ENCODE measurements around the gene CORO1C.
"Not testable (repeated sequence)": the region's sequence is repeated elsewhere in the genome, so short reads cannot be mapped to it uniquely, and the experiment has no call there.

Gene CORO1C

DNA sequence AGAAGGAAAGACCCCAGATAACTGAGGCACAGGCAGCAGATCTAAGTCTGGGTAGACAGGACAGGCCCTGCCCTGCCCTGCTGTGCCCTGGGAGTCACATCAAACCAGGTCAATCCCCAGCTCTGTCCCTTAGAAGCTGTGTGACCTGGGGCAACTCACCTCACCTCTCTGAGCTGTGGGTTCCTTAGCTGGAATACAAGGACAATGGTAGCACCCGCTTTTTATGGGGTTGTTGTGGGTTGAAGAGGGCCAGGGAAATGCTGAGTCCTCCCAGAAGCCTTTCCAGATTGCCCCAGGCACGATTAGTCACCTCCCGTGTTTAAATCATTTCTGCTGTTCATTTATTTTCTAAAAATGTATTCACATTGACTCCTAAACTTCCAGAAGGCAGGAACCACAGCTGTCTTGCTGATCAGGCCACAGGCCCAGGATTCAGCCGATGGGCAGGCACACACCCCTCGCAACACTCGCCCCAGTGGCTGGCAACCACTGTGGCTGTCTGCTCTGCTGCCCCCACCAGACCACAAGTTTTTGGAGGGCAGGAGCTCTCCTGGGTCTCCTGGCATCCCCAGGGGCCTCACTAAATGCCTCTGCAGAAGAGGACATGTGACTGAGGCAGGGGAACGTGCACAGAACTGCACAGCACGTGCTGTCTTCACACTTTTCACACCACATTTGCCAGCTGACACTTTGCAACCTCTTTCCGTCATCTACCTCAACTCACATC, 100.7 kb downstream of the CORO1C start:
- Mint-ChIP-seq H3K4me1 (ENCODE audit: low read depth) (peaks cover 53% of the 10 kb centered on the region), H3K27me3 (ENCODE audit: low read depth) (no peaks in the 10 kb centered on the region), H3K4me3 (peak overlapping the region; percentile 100), H3K36me3 (ENCODE audit: low read depth) (peaks cover 49% of the 10 kb centered on the region), H3K27ac (peak overlapping the region; percentile 100), H3K9me3 (no peaks in the 10 kb centered on the region)

DNA sequence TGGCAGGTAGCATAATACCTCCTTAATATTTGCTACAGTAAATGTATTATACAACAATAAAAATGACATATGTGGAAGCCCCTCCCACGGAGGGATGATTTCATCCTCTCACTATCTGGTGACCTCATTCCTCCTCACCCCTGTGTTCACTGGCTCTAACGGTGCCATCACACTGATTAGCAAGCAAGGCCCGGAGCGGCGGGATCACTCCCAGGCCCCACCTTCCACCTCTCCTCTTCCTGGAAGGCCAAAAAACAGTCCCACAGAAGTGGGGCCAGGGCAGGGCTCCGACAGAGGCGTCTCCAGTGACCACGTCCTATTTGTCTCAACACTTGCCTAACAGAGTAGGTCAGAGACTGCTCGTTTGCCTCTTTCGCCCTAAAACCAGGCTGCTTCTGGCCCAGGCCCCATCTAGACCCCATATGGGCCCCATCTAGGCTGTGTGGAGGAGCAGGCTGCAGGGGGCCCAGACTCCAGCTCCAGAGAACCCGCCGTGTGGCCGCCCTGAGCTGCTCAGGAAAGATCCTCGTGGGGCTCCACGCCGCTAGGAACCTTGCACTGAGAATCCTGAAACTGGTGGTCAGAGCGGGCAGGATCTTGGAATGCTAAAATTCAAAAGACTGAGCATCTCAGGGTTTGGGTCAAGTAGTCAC, 101.4 kb downstream of the CORO1C start:
- H3K9me3 Mint-ChIP-seq: no peaks in the 10 kb centered on the region
- H3K4me3 Mint-ChIP-seq: peak overlapping the region; percentile 100
- H3K27me3 Mint-ChIP-seq (ENCODE audit: low read depth): no peaks in the 10 kb centered on the region
- H3K27ac Mint-ChIP-seq: peak overlapping the region; percentile 100
- peaks cover 56% of the 10 kb centered on the region for H3K36me3 Mint-ChIP-seq (ENCODE audit: low read depth)
- peaks cover 54% of the 10 kb centered on the region for H3K4me1 Mint-ChIP-seq (ENCODE audit: low read depth)

DNA sequence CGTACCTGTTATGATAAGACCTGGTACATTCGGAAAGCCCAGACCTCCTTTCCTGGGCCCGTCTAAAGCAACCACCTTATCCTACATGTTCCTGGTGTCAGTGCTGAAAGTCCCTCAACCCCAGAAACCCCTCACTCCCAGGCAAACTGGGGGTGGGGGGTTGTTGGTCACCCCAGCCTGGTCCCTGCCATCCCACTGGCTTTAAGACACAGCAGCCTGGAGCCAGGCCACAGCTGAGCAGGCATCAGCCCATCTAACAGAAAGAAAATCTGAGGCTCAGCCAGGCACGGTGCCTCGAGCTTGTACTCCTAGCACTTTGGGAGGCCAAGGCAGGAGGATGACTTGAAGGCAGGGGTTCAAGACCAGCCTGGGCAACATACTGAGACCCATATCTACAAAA, 102.2 kb downstream of the CORO1C start:
- H3K9me3 Mint-ChIP-seq: no peaks in the 10 kb centered on the region
- H3K4me1 Mint-ChIP-seq (ENCODE audit: low read depth): peaks cover 46% of the 10 kb centered on the region
- H3K27ac Mint-ChIP-seq: peak overlapping the region; percentile 100
- H3K4me3 Mint-ChIP-seq: peak overlapping the region; percentile 100
- no peaks in the 10 kb centered on the region for H3K27me3 Mint-ChIP-seq (ENCODE audit: low read depth)
- peaks cover 60% of the 10 kb centered on the region for H3K36me3 Mint-ChIP-seq (ENCODE audit: low read depth)

DNA sequence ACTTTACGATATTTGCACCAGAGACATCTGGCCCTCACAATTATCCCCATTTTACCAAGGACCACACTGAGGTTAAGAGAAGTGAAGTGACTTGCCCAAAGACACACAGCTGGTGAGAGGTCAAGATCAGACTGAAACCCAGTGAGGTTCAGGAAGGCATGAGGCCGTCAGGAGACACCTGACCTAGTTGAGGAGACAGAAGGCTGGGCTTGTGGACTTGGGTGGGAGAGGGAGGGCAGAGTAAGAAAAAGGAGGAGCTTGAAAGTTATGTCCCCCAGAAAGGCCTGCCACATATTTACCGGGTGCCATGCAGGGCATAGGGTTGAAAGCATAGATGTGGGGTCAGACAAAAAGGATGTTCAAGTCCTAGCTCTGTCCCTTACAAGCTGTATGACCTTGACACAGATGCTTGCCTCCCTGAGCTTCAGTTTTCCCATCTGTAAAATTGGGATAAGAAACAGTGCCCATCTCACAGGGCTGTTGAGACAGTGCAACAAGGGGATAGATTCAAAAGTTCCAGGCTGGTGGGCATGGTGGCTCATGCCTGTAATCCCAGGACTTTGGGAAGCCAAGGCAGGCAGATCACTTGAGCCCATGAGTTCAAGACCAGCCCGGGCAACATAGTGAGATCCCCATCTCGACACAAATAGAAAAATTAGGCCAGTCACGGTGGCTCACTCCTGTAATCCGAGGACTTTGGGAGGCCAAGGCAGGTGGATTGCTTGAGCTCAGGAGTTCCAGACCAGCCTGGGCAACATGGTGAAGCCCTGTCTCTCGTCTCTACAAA, 104.0 kb downstream of the CORO1C start:
- peaks cover 46% of the 10 kb centered on the region for H3K4me1 Mint-ChIP-seq (ENCODE audit: low read depth)
- H3K4me3 Mint-ChIP-seq: peak overlapping the region; percentile 44
- peak overlapping the region; percentile 54 for H3K27ac Mint-ChIP-seq
- peaks cover 65% of the 10 kb centered on the region for H3K36me3 Mint-ChIP-seq (ENCODE audit: low read depth)
- H3K9me3 Mint-ChIP-seq: no peaks in the 10 kb centered on the region
- no peaks in the 10 kb centered on the region for H3K27me3 Mint-ChIP-seq (ENCODE audit: low read depth)

DNA sequence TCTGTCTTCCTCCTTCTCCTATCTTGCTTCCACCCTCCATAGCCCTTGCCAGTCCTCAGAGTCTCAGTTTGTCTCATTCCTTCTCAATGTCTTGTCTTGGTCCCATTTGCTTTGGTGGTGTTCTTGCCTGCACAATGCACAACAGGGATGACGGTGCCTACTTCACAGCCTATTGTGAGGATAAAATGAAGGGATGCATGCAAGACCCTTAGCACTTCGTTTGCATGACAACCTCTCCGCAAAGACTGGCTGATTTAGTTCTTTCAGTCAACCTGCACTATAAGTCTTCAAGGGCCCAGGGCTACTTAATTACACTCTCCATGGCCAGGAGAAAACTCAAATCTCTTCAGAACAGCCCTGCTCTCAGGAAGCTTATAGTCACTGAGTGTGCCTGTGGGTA, 106.1 kb downstream of the CORO1C start:
- Mint-ChIP-seq H3K36me3 (ENCODE audit: low read depth) (peaks cover 68% of the 10 kb centered on the region), H3K9me3 (no peaks in the 10 kb centered on the region), H3K27ac (peak overlapping the region; percentile 11), H3K4me3 (no peak overlapping the region), H3K4me1 (ENCODE audit: low read depth) (peaks cover 41% of the 10 kb centered on the region), H3K27me3 (ENCODE audit: low read depth) (no peaks in the 10 kb centered on the region)

DNA sequence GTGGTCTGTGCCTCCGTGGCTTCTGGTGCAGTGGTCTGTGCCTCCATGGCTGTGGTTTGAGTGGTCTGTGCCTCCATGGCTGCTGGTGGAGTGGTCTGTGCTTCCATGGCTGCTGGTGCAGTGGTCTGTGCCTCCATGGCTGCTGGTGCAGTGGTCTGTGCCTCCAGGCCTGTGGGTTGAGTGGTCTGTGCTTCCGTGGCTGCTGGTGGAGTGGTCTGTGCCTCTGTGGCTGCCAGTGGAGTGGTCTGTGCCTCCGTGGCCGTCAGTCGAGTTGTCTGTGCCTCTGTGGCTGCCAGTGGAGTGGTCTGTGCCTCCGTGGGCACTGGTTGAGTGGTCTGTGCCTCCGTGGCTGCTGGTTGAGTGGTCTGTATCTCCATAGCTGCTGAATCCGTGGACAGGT, 107.7 kb downstream of the CORO1C start:
- Mint-ChIP-seq H3K4me3 (no peak overlapping the region), H3K27ac (no peak overlapping the region), H3K4me1 (ENCODE audit: low read depth) (peaks cover 48% of the 10 kb centered on the region), H3K9me3 (no peaks in the 10 kb centered on the region), H3K27me3 (ENCODE audit: low read depth) (no peaks in the 10 kb centered on the region), H3K36me3 (ENCODE audit: low read depth) (peaks cover 67% of the 10 kb centered on the region)

DNA sequence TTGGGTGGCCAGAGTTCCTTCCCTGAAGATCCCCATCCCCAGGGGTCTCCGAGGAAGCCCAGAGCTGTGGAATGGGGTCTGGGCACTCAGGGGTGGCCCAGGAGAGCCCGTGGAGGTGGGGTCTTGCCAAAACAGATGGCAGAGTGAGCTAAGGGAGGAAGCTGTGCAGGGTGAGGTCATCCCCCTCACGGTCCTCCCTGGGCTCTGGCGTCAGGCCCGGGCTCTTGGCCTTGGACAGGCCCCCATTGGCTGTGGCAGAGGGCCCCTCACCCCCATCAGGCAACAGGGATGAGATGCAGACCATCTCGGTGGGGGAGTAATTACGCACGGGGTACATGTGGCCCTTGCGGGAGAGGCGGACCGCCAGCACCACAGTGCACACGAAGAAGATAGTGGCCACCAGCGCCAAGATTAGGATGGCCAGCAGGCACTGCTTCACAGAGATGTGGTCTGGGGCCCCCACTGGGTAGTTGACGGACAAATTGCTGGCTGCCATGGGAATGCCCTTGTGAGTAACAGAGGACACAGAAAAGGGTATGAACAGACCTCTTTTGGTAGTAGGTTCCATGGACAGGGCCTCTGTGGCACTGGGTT, 108.3 kb downstream of the CORO1C start:
- Mint-ChIP-seq H3K4me1 (ENCODE audit: low read depth) (peaks cover 50% of the 10 kb centered on the region), H3K9me3 (no peaks in the 10 kb centered on the region), H3K4me3 (no peak overlapping the region), H3K27ac (no peak overlapping the region), H3K27me3 (ENCODE audit: low read depth) (no peaks in the 10 kb centered on the region), H3K36me3 (ENCODE audit: low read depth) (peaks cover 64% of the 10 kb centered on the region)

DNA sequence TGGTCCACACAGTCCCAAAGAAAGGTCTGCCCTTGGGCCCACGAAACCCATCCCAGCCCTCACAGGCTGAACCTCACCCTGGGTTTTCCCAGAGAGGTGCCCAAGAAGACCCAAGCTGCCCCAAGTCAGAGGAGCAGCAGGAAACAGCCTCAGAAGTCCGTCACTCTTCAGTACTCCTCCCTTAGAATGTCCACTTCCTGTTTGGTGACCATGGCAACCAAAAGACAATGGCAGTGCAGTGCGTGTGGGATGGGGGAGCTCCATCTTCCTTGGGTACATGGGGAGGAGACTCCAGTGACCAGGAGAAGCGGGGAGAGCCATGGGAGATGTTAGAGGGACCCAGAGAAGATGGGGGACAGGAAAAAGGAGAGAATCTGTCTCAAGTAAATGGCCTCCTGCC, 108.9 kb downstream of the CORO1C start:
- no peaks in the 10 kb centered on the region for H3K9me3 Mint-ChIP-seq
- H3K27ac Mint-ChIP-seq: peak overlapping the region; percentile 96
- H3K27me3 Mint-ChIP-seq (ENCODE audit: low read depth): no peaks in the 10 kb centered on the region
- H3K4me1 Mint-ChIP-seq (ENCODE audit: low read depth): peaks cover 52% of the 10 kb centered on the region
- peak overlapping the region; percentile 58 for H3K4me3 Mint-ChIP-seq
- peaks cover 65% of the 10 kb centered on the region for H3K36me3 Mint-ChIP-seq (ENCODE audit: low read depth)

DNA sequence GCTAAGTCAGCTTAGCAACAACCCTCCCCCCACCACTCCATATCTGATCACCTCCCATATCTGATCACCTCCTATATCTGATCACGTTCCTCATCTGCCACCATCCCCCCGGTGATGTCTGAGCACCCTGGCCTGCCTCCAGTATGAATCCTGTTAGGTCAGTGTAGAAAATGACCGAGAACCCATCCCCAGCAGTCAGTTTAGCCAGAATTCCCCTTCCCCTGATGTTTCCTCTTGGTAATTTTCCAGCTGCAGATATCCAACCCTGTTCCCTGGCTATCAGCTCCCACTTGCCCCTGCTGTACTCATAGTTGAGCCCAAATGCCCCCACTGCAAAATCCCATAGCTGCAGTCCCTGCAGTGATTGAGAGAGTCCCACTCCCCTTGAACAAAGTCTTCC, 110.2 kb downstream of the CORO1C start:
- peaks cover 74% of the 10 kb centered on the region for H3K36me3 Mint-ChIP-seq (ENCODE audit: low read depth)
- H3K9me3 Mint-ChIP-seq: peaks cover 10% of the 10 kb centered on the region
- H3K4me3 Mint-ChIP-seq: no peak overlapping the region
- no peaks in the 10 kb centered on the region for H3K27me3 Mint-ChIP-seq (ENCODE audit: low read depth)
- H3K4me1 Mint-ChIP-seq (ENCODE audit: low read depth): peaks cover 59% of the 10 kb centered on the region
- H3K27ac Mint-ChIP-seq: peak overlapping the region; percentile 83

DNA sequence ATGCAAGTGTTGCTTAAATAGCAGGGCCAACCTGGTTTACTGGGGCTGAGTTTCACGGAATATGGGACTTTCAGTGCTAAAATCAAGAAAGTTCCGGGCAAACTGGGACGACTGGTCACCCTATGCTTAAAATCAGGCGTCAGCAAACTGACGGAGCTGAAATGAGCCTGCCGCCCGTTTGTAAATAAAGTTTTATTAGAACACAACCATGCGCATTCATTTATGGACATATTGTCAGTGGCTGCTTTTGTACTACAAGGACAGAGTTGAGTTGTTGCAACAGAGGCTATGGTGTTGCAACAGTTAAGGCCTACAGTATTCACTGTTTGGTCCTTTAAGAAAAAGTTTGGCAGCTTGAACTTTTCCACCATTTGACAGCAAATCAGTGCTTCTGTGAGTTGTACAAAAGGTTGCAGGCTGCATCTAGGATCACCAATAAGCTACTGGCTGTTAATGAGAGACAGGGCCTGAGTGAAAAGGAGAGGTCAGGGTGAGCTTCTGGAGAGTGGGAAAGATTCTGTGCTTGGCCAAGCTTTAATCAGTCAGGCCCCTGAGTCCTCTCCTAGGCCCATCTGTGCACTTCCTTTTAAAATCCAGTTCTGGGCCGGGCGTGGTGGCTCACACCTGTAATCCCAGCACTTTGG, 111.0 kb downstream of the CORO1C start:
- H3K4me3 Mint-ChIP-seq: no peak overlapping the region
- peak overlapping the region; percentile 73 for H3K27ac Mint-ChIP-seq
- H3K27me3 Mint-ChIP-seq (ENCODE audit: low read depth): no peaks in the 10 kb centered on the region
- H3K4me1 Mint-ChIP-seq (ENCODE audit: low read depth): peaks cover 54% of the 10 kb centered on the region
- peaks cover 73% of the 10 kb centered on the region for H3K36me3 Mint-ChIP-seq (ENCODE audit: low read depth)
- peaks cover 13% of the 10 kb centered on the region for H3K9me3 Mint-ChIP-seq

DNA sequence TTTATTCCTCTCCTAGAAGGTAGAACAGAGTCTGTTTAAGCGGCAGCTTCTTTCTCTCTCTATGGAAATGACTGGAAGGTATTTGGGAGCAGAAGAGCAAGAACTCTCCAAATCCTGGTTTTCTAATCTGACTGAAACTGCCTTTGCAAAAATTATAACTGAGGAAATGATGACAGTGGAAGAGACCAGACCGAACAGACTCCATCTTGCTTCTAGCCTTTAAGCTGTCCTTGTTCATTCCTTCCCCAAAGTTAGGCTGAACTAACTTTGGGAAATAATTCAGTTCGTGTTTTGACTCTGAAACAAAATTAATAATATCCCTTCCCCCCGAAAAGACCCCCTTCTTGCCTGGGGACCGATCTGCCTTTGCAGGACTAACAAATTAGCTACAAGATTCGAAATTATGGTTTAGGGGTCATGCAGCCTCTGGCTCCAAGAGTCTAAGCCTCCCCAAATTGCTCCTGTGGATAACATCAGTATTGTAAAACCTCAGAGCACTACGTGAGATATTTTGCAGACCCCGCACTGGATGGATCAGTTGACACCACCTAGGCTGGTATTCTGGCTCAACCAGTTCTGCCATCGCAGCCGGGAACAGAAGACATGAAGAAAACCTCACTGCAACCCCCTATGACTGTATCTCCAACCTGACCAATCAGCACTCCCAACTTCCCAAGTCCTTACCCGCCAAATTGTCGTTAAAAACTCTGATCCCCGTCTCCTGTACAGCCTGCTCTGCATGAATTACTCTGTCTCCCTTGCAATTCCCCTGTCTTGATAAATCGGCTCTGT, 111.8 kb downstream of the CORO1C start:
- H3K9me3 Mint-ChIP-seq: peaks cover 13% of the 10 kb centered on the region
- peaks cover 51% of the 10 kb centered on the region for H3K4me1 Mint-ChIP-seq (ENCODE audit: low read depth)
- peak overlapping the region; percentile 73 for H3K27ac Mint-ChIP-seq
- H3K36me3 Mint-ChIP-seq (ENCODE audit: low read depth): peaks cover 70% of the 10 kb centered on the region
- H3K27me3 Mint-ChIP-seq (ENCODE audit: low read depth): no peaks in the 10 kb centered on the region
- H3K4me3 Mint-ChIP-seq: no peak overlapping the region

DNA sequence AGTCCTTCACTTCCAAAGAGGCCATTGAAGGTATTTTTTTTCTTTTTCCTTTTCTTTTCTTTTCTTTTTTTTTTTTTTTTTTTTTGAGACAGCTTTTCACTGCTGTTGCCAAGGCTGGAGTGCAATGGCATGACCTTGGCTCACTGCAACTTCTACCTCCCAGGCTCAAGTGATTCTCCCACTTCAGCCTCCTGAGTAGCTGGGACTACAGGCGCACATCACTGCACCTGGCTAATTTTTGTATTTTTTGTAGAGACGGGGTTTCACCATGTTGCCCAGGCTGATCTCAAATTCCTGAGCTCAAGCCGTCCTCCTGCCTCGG, 112.4 kb downstream of the CORO1C start:
- Mint-ChIP-seq H3K27ac (peak overlapping the region; percentile 81), H3K36me3 (ENCODE audit: low read depth) (peaks cover 68% of the 10 kb centered on the region), H3K4me1 (ENCODE audit: low read depth) (peaks cover 55% of the 10 kb centered on the region), H3K9me3 (peaks cover 13% of the 10 kb centered on the region)
- not testable (repeated sequence) for H3K4me3 Mint-ChIP-seq; H3K27me3 Mint-ChIP-seq (ENCODE audit: low read depth)

DNA sequence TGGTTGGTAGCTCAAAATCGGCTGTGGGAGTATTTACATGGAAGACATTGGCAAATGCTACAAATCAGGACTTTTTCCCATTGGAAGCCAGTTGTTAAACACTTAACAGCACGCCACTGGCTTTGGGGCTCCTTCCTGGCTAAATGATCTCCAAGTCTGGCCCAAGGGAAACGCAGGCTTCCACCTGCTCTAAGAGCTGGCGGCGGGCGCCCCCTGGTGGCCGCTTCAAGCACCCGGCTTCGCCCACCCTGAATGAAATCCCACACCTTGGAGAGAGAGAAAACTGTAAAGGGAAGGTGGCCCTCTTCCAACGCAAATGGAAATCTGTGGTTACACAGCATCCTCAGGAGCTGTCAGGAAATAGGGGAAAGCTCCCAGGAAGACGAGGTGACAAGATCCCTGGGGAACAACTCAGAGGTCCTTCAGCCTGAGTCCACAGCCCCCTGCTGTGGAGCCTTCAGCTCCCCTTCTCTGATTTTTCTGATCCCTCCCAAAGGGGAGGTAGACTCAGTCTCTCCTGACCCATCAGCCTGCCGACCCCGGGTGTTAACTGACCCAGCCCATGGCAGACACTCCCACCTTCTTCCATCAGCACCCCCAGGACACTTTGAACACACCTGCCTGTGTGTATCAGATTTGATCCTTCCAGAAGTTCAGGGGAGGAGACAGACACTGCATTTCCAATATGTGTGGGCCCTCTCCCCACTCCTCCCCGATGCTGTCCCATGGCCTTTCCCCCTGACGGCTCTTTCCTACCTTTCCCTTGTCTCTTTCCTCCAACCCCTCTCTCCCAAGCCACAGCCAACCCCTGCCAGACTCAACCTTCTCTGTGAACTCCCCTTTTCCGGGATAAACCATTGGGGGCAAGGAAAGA, 113.0 kb downstream of the CORO1C start:
- H3K9me3 Mint-ChIP-seq: peaks cover 13% of the 10 kb centered on the region
- H3K27me3 Mint-ChIP-seq (ENCODE audit: low read depth): no peaks in the 10 kb centered on the region
- H3K4me1 Mint-ChIP-seq (ENCODE audit: low read depth): peaks cover 58% of the 10 kb centered on the region
- H3K36me3 Mint-ChIP-seq (ENCODE audit: low read depth): peaks cover 62% of the 10 kb centered on the region
- peak overlapping the region; percentile 40 for H3K4me3 Mint-ChIP-seq
- H3K27ac Mint-ChIP-seq: peak overlapping the region; percentile 81
